K562 (cell line): ENCODE results near the gene SH2D3A. TPM values are rescaled to one million over a fixed set of nuclear protein-coding genes. Genes with fewer than 3 reads are reported as not detected.
A peak's percentile ranks its signal among the peaks of the same experiment; 100 is the strongest.

Source experiments
- ATF1 ChIP-seq, 2 experiments: fragments of 450-650 bp in 1 of 2; IDR thresholded peaks; 2 replicates each; pipeline ENCODE4 v1.6.1; 2016; ENCODE audit warnings: missing compliant biosample characterization in 1 of 2, missing genetic modification characterization in 1 of 2
- GABPB1 ChIP-seq: sonication (generic); formaldehyde crosslinking; IDR thresholded peaks from 2 replicates; pipeline ENCODE4 v1.8.0; 2022; ENCODE audit warnings: mild to moderate bottlenecking, missing genetic modification reagents
- HDAC1 ChIP-seq, 2 experiments: fragments of 450-650 bp; IDR thresholded peaks; 2 replicates each; pipeline ENCODE4 v1.6.1; 2016 to 2017; ENCODE audit warnings: inconsistent platforms in 1 of 2, mild to moderate bottlenecking in 1 of 2, moderate library complexity in 1 of 2
- KAT2B ChIP-seq: IDR thresholded peaks from one replicate; pipeline ENCODE4 v1.6.1; 2012; ENCODE audit warnings: low read depth, mild to moderate bottlenecking, control low read depth, inconsistent platforms, low read length, moderate library complexity
- POLR2G ChIP-seq: fragments of 200-400 bp; formaldehyde crosslinking; IDR thresholded peaks from 2 replicates; pipeline ENCODE4 v1.6.1; 2017; ENCODE audit warnings: low read depth, mild to moderate bottlenecking, antibody characterized with exemption, low read length, moderate library complexity
- PTTG1 ChIP-seq: fragments of 450-650 bp; IDR thresholded peaks from 2 replicates; pipeline ENCODE4 v1.6.1; 2016; ENCODE audit warnings: low read depth, mild to moderate bottlenecking, missing genetic modification characterization, missing compliant biosample characterization
- RBFOX2 ChIP-seq: fragments of 200-400 bp; formaldehyde crosslinking; IDR thresholded peaks from 2 replicates; pipeline ENCODE4 v1.6.1; 2017; ENCODE audit warnings: low read depth, mild to moderate bottlenecking, low read length, moderate library complexity
- SUPT5H ChIP-seq: fragments of 450-650 bp; IDR thresholded peaks from 2 replicates; pipeline ENCODE4 v1.6.1; 2016
- TBL1XR1 ChIP-seq, 2 experiments: IDR thresholded peaks; 2 replicates each; pipeline ENCODE4 v1.6.1; 2012; ENCODE audit warnings: improper control_type of control experiment in 2 of 2, low read length in 2 of 2, mild to moderate bottlenecking in 1 of 2
- polyA plus RNA-seq, 8 experiments: library from polyadenylated mRNA; depleted of rRNA in 4 of 8; stranded (reverse) in 5 of 8; unstranded in 3 of 8; fragments of >200 nt; fragmentation: Nextera tagmentation in 2 of 8; fragmentation: Illumina TruSeq in 1 of 8; extraction: Ambion mirVana in 2 of 8; extraction: Trizol in 1 of 8; gene quantifications; 2 replicates each; pipeline versions ENCODE4 v1.2.1 to v1.2.3, GENCODE V29; 2011 to 2014; ENCODE audit warnings: inconsistent platforms in 1 of 8, missing spikeins in 1 of 8
- total RNA-seq, 7 experiments: library from RNA; depleted of rRNA in 6 of 7; stranded (reverse); fragments of >200 nt in 6 of 7; fragmentation: Illumina TruSeq in 2 of 7; extraction: Trizol in 2 of 7; gene quantifications; 2 replicates each; pipeline versions ENCODE4 v1.2.1 to v1.2.3, GENCODE V29; 2011 to 2021; ENCODE audit warnings: low replicate concordance in 1 of 7
- TF ChIP-seq, protein P1 (sequence below), 3 experiments: IDR thresholded peaks in 2 of 3; conservative IDR thresholded peaks in 1 of 3; 2 replicates each; pipeline ENCODE4 v1.5.1; 2011 to 2012; ENCODE audit warnings: low read length in 3 of 3, mild to moderate bottlenecking in 3 of 3, control low read depth in 2 of 3, improper control_type of control experiment in 1 of 3, inconsistent platforms in 1 of 3, low read depth in 1 of 3, mixed read lengths in 1 of 3, moderate library complexity in 1 of 3; ENCODE audit not compliant: insufficient read depth in 2 of 3
- TF ChIP-seq, protein P2 (sequence below): fragments of 450-650 bp; formaldehyde crosslinking; IDR thresholded peaks from 2 replicates; pipeline ENCODE4 v1.4.0; 2020; ENCODE audit warnings: mild to moderate bottlenecking, moderate library complexity

SH2D3A gene
- total and polyA plus RNA-seq, 9 of the 15 experiments (the other 6 are each of a cell fraction or from before 2014, with no cell fraction given): 0.75 to 26.3 (median 8.9) TPM

DNA sequence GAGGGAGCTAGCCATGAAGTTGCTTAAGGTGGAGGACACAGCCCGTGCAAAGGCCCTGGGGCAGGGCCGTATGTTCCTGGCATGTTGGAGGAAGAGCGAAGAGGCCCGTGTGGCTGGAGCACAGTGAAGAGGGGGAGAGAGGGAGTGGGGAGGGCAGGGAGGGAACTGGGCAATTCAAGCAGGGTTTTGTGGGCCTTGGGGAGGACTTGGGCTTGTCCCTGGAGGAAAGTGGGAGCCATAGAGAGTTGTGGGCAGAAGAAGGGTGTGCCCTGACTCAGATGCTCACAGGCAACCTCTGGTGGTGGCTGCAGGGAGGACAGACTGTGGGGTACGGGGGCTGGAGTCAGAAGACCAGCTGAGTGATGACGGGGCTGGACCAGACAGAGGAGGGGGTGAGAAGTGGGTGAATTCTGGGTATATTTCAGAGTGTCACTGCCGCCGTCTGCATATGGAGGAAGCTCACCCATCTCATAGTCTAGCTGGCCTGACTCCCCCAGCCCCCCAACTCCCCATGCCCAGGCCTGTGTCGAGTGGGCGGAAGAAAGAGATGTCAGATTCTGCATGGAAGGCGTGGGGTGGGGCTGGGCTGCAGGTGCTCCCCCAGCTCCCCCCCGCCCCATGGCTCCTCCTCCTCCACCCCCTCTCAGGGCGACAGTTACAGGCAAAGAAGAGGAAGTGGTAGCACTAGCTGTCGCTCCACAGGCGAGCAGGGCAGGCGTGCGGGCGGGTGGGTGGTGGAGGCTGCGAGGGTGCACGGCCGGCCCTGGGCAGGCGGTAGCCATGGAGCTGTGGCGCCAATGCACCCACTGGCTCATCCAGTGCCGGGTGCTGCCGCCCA lies 5.0 kb upstream of the SH2D3A start, which contains the start of gene VAV1 (continued):
- TF ChIP-seq, protein P1, sequence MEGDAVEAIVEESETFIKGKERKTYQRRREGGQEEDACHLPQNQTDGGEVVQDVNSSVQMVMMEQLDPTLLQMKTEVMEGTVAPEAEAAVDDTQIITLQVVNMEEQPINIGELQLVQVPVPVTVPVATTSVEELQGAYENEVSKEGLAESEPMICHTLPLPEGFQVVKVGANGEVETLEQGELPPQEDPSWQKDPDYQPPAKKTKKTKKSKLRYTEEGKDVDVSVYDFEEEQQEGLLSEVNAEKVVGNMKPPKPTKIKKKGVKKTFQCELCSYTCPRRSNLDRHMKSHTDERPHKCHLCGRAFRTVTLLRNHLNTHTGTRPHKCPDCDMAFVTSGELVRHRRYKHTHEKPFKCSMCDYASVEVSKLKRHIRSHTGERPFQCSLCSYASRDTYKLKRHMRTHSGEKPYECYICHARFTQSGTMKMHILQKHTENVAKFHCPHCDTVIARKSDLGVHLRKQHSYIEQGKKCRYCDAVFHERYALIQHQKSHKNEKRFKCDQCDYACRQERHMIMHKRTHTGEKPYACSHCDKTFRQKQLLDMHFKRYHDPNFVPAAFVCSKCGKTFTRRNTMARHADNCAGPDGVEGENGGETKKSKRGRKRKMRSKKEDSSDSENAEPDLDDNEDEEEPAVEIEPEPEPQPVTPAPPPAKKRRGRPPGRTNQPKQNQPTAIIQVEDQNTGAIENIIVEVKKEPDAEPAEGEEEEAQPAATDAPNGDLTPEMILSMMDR (IDR thresholded peaks at IDR 0.05 in 2 of 3, conservative IDR thresholded peaks at IDR 0.05 in 1 of 3; ENCODE audit: insufficient read depth in 2 of 3, low read depth in 1 of 3, low read length in 3 of 3): peak; percentile 30 to 43 (median 42); a peak in 5 of 6 replicates
- TF ChIP-seq PTTG1 (no peak), GABPB1 (peak; percentile 59), HDAC1 (IDR thresholded peaks at IDR 0.05) (peak in 1 of 2 experiments; percentile 19; a peak in 1 of 4 replicates), RBFOX2 (peak; percentile 73), SUPT5H (peak; percentile 60; the same call in 1 of the 2 replicates), POLR2G (peak; percentile 86), KAT2B (no peak), TBL1XR1 (IDR thresholded peaks at IDR 0.05; ENCODE audit: low read length in 2 of 2) (no peak), ATF1 (CRISPR knock-in tag; IDR thresholded peaks at IDR 0.05) (no peak), ATF1 (tag; IDR thresholded peaks at IDR 0.05) (peak; percentile 40; the same call in 1 of the 2 replicates)
- TF ChIP-seq, protein P2, sequence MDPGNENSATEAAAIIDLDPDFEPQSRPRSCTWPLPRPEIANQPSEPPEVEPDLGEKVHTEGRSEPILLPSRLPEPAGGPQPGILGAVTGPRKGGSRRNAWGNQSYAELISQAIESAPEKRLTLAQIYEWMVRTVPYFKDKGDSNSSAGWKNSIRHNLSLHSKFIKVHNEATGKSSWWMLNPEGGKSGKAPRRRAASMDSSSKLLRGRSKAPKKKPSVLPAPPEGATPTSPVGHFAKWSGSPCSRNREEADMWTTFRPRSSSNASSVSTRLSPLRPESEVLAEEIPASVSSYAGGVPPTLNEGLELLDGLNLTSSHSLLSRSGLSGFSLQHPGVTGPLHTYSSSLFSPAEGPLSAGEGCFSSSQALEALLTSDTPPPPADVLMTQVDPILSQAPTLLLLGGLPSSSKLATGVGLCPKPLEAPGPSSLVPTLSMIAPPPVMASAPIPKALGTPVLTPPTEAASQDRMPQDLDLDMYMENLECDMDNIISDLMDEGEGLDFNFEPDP (CRISPR knock-in tag): no peak
